ENCODE results near the gene CHSY1. TPM values are rescaled to one million over a fixed set of nuclear protein-coding genes. Genes with fewer than 3 reads are reported as not detected.

CHSY1 gene
- total and polyA plus RNA-seq, 2 donors (not counting 1 experiment from before 2014, with no cell fraction given): 4.7 to 20.3 TPM

GRCh38 chr15:101145362-101145761, 106.5 kb downstream of the CHSY1 start:
- Histone ChIP-seq H3K4me3 (ENCODE audit: control extremely low read depth in 1 of 5, extremely low read depth in 1 of 5, insufficient read depth in 1 of 5, low read depth in 2 of 5, low read length in 4 of 5) (no peak overlapping the region), H3K9ac (ENCODE audit: low read length) (no peak overlapping the region), H3K9me3 (ENCODE audit: control extremely low read depth in 1 of 3, control insufficient read depth in 2 of 3, insufficient read depth in 1 of 3, low read length in 2 of 3) (peaks cover 0 to 12% (median 0%) of the 10 kb centered on the region in 3 donors), H3K4me2 (replicated peaks; ENCODE audit: low read depth, low read length, poor library complexity, severe bottlenecking) (no peak overlapping the region), H2AFZ (ENCODE audit: insufficient read depth, low read depth, low read length, poor library complexity, severe bottlenecking) (no peak overlapping the region), H3K79me2 (ENCODE audit: control insufficient read depth, insufficient read depth, low read length) (no peaks in the 10 kb centered on the region), H4K20me1 (ENCODE audit: control insufficient read depth, insufficient read depth, low read length, poor library complexity, severe bottlenecking) (no peaks in the 10 kb centered on the region), H3K36me3 (replicated peaks in 1 of 2; ENCODE audit: control extremely low read depth in 1 of 2, control insufficient read depth in 1 of 2, extremely low read depth in 1 of 2, insufficient read depth in 2 of 2, low read length in 1 of 2) (no peaks in the 10 kb centered on the region), H3K27ac (ENCODE audit: low read length in 2 of 2) (no peak overlapping the region), H3K27me3 (replicated peaks in 1 of 4; ENCODE audit: control extremely low read depth in 1 of 4, control insufficient read depth in 3 of 4, insufficient read depth in 4 of 4, low read length in 3 of 4) (peaks cover 0 to 6% (median 0%) of the 10 kb centered on the region in 4 experiments), H3K4me1 (ENCODE audit: control insufficient read depth in 2 of 2, insufficient read depth in 2 of 2, low read length in 2 of 2) (peaks cover 6 to 9% of the 10 kb centered on the region in 2 donors)
- WGBS (ENCODE audit: insufficient coverage): no CpG with 5 or more reads among the region's 4 CpGs
- Mint-ChIP-seq H3K27ac (no peak overlapping the region), H3K27me3 (no peaks in the 10 kb centered on the region), H3K4me3 (no peak overlapping the region), H3K9me3 (ENCODE audit: insufficient read depth) (no peaks in the 10 kb centered on the region), H3K4me1 (peaks cover 5% of the 10 kb centered on the region)
- POLR2A ChIA-PET: no interaction called here
- ATAC-seq (ENCODE audit: low read depth): no peak
- intact Hi-C loops (cut with micrococcal nuclease): no loop called here
- DNase-seq: no peak
- TF ChIP-seq CTCF (IDR thresholded peaks at IDR 0.05) (no peak), EZH2 (IDR thresholded peaks at IDR 0.05; ENCODE audit: borderline replicate concordance, insufficient read depth, low read depth, low read length, poor library complexity, severe bottlenecking) (no peak)
- CTCF ChIA-PET: no interaction called here

GRCh38 chr15:101143321-101143720, 108.5 kb downstream of the CHSY1 start:
- Mint-ChIP-seq H3K4me3 (no peak overlapping the region), H3K4me1 (peaks cover 16% of the 10 kb centered on the region), H3K27ac (no peak overlapping the region), H3K27me3 (no peaks in the 10 kb centered on the region), H3K9me3 (ENCODE audit: insufficient read depth) (no peaks in the 10 kb centered on the region)
- peaks cover 0 to 12% (median 0%) of the 10 kb centered on the region in 3 donors for H3K9me3 ChIP-seq (ENCODE audit: control extremely low read depth in 1 of 3, control insufficient read depth in 2 of 3, insufficient read depth in 1 of 3, low read length in 2 of 3)
- no peak overlapping the region for H3K9ac ChIP-seq (ENCODE audit: low read length)
- H2AFZ ChIP-seq (ENCODE audit: insufficient read depth, low read depth, low read length, poor library complexity, severe bottlenecking): no peak overlapping the region
- H3K36me3 ChIP-seq (replicated peaks in 1 of 2; ENCODE audit: control extremely low read depth in 1 of 2, control insufficient read depth in 1 of 2, extremely low read depth in 1 of 2, insufficient read depth in 2 of 2, low read length in 1 of 2): no peaks in the 10 kb centered on the region
- ChIA-PET CTCF (interaction anchor here (0.6 kb wide), 1 partner anchor 305 kb away, joined by 3 read pairs; no protein-coding TSS in a partner anchor), POLR2A (no interaction called here)
- WGBS (ENCODE audit: insufficient coverage): 83% methylated on average over 5 of the region's 7 CpGs
- H3K79me2 ChIP-seq (ENCODE audit: control insufficient read depth, insufficient read depth, low read length): no peaks in the 10 kb centered on the region
- TF ChIP-seq EZH2 (IDR thresholded peaks at IDR 0.05; ENCODE audit: borderline replicate concordance, insufficient read depth, low read depth, low read length, poor library complexity, severe bottlenecking): no peak
- no peak for TF ChIP-seq CTCF (IDR thresholded peaks at IDR 0.05)
- no peaks in the 10 kb centered on the region for H4K20me1 ChIP-seq (ENCODE audit: control insufficient read depth, insufficient read depth, low read length, poor library complexity, severe bottlenecking)
- no peak for DNase-seq
- H3K4me2 ChIP-seq (replicated peaks; ENCODE audit: low read depth, low read length, poor library complexity, severe bottlenecking): no peak overlapping the region
- no peak for ATAC-seq (ENCODE audit: low read depth)
- H3K27me3 ChIP-seq (replicated peaks in 1 of 4; ENCODE audit: control extremely low read depth in 1 of 4, control insufficient read depth in 3 of 4, insufficient read depth in 4 of 4, low read length in 3 of 4): peaks cover 0 to 2% (median 0%) of the 10 kb centered on the region in 4 experiments
- H3K4me1 ChIP-seq (ENCODE audit: control insufficient read depth in 2 of 2, insufficient read depth in 2 of 2, low read length in 2 of 2): peaks cover 0 to 21% of the 10 kb centered on the region in 2 donors
- H3K27ac ChIP-seq (ENCODE audit: low read length in 2 of 2): no peak overlapping the region
- no peak overlapping the region for H3K4me3 ChIP-seq (ENCODE audit: control extremely low read depth in 1 of 5, extremely low read depth in 1 of 5, insufficient read depth in 1 of 5, low read depth in 2 of 5, low read length in 4 of 5)
- intact Hi-C loops (cut with micrococcal nuclease): no loop called here
